ENCODE data around the gene C15orf39. TPM values are rescaled to one million over a fixed set of nuclear protein-coding genes. Genes with fewer than 3 reads are reported as not detected.

Gene C15orf39
- total RNA-seq, 1 experiment from 2014 or later: 45.6 TPM

GRCh38 chr15:75186044-75186443, 15.6 kb upstream of the C15orf39 start:
- H3K9me3 ChIP-seq (ENCODE audit: control insufficient read depth, low read depth, low read length): peaks cover 4% of the 10 kb centered on the region
- no peak overlapping the region for H3K56ac ChIP-seq (ENCODE audit: insufficient read length, low read depth, low read length)
- WGBS (ENCODE audit: extremely low coverage, insufficient read length, low lambda C conversion rate): no CpG with 5 or more reads among the region's 4 CpGs
- no peak overlapping the region for H3K18ac ChIP-seq (ENCODE audit: insufficient read length, low read depth, low read length)
- no peak overlapping the region for H2BK120ac ChIP-seq (ENCODE audit: low read depth, low read length, poor library complexity, severe bottlenecking)
- H2AK5ac ChIP-seq (ENCODE audit: insufficient read length, low read length): no peak overlapping the region
- TF ChIP-seq CTCF (conservative IDR thresholded peaks at IDR 0.05): no peak
- H4K8ac ChIP-seq (replicated peaks; ENCODE audit: insufficient read length, low read depth, low read length): no peak overlapping the region
- H4K91ac ChIP-seq (ENCODE audit: insufficient read length, low read depth, low read length): no peak overlapping the region
- H2BK20ac ChIP-seq (ENCODE audit: low read depth, low read length, poor library complexity, severe bottlenecking): no peak overlapping the region
- no peaks in the 10 kb centered on the region for H4K20me1 ChIP-seq (ENCODE audit: control insufficient read depth, insufficient read depth, insufficient read length)
- H3T11ph ChIP-seq (ENCODE audit: low read length): no peak overlapping the region
- Mint-ChIP-seq H3K27ac (no peak overlapping the region), H3K27me3 (ENCODE audit: low read depth) (peaks cover 8% of the 10 kb centered on the region), H3K9me3 (peaks cover 12 to 14% of the 10 kb centered on the region in 2 experiments), H3K36me3 (ENCODE audit: insufficient read depth in 1 of 3, low read depth in 3 of 3) (peaks cover 0 to 11% (median 5%) of the 10 kb centered on the region in 3 experiments; a peak in 6 of 7 replicates), H3K4me3 (no peak overlapping the region), H3K4me1 (peaks cover 9 to 15% of the 10 kb centered on the region in 2 experiments)
- no peaks in the 10 kb centered on the region for H3K79me2 ChIP-seq (ENCODE audit: insufficient read depth, low read length)
- no peak overlapping the region for H3K9ac ChIP-seq (ENCODE audit: extremely low read depth, insufficient read length, low read length)
- H3K23ac ChIP-seq (ENCODE audit: insufficient read length, low read depth, low read length): no peak overlapping the region
- no peaks in the 10 kb centered on the region for H3K27me3 ChIP-seq (ENCODE audit: insufficient read depth, low read length)
- H3K4ac ChIP-seq (ENCODE audit: low read depth, low read length): no peak overlapping the region
- H2BK15ac ChIP-seq (ENCODE audit: low read depth, low read length): no peak overlapping the region
- H4K5ac ChIP-seq (ENCODE audit: insufficient read length, low read depth, low read length): no peak overlapping the region
- H3K27ac ChIP-seq (ENCODE audit: insufficient read length, low read depth, low read length): no peak overlapping the region
- peaks cover 3% of the 10 kb centered on the region; the same call in 1 of the 2 replicates for H3K4me1 ChIP-seq (ENCODE audit: insufficient read depth, low read length)
- peaks cover 2% of the 10 kb centered on the region for H3K23me2 ChIP-seq (ENCODE audit: insufficient read length, low read depth, low read length, poor library complexity, severe bottlenecking)
- DNase-seq: no peak
- no peak overlapping the region for H2AFZ ChIP-seq (ENCODE audit: low read length)
- no peaks in the 10 kb centered on the region for H3K79me1 ChIP-seq (ENCODE audit: insufficient read depth, low read depth, low read length, poor library complexity, severe bottlenecking)
- H2BK12ac ChIP-seq (ENCODE audit: insufficient read length, low read depth, low read length): no peak overlapping the region
- H3K14ac ChIP-seq (ENCODE audit: insufficient read depth, low read length): no peak overlapping the region
- H2BK5ac ChIP-seq (ENCODE audit: insufficient read length, low read length): no peak overlapping the region
- no peak overlapping the region for H3K4me2 ChIP-seq (ENCODE audit: insufficient read depth, insufficient read length, low read length)
